Thyroid gland (tissue), 4 donors: ENCODE measurements around the gene SMIM22.

ENCODE experiments used
- CTCF ChIP-seq, 6 experiments: fragments of 200-600 bp in 3 of 6; fragments of 450-650 bp in 3 of 6; sonication (generic) in 3 of 6; IDR thresholded peaks; one replicate each; pipeline ENCODE4 v1.5.1; 2016 to 2019; ENCODE audit warnings: antibody characterized with exemption in 6 of 6, mild to moderate bottlenecking in 2 of 6, inconsistent platforms in 1 of 6, moderate library complexity in 1 of 6
- POLR2A ChIP-seq, 2 donors: fragments of 450-650 bp; IDR thresholded peaks; one replicate each; pipeline ENCODE4 v1.6.1; 2017; ENCODE audit warnings: antibody characterized with exemption in 2 of 2, mild to moderate bottlenecking in 2 of 2, moderate library complexity in 1 of 2

- TF ChIP-seq CTCF (IDR thresholded peaks at IDR 0.05), result no peak
- TF ChIP-seq POLR2A (IDR thresholded peaks at IDR 0.05), result no peak
These were observed 33.6 kb downstream of the SMIM22 start for GRCh38 chr16:4828567-4829321.
